ENCODE data around the gene SPATA17.

SPATA17 gene

DNA sequence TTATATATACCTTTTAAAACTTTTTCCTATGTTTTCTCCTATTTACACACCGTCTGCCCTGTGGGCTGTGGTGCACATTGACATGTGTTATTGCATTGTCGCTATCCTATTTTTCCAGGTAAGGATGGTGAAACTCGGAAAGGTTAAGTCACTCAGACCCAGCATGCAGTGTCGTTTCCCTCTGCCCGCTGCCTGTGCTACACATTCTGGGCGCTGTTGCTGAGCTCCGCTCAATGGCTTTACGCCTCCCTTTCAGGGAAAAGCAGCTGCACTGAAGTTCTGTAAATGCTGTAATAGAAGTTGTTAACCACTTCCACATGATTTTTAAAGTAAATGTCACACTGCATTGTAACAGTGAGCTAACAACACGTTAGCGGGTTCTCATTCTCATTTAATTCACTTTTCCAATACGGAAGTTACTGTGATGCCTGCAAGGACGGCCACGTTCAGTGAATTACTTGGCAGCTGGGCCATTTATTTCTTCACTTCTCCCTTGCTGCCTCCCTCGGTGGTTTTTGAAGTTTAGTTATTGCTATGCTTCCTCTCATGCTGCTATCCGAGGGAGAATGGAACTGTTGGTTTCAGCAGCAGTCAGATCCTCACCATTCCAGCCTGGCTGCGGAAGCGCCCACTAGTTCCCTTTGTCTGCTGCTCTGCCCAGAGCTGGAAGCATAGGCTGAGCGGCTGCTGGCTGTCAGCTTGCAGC lies 288.7 kb downstream of the SPATA17 start:
- H3K9me3 ChIP-seq (ENCODE audit: severe bottlenecking) = no peaks in the 10 kb centered on the region
- no peak for DNase-seq
- no peak overlapping the region for H3K4me3 ChIP-seq (ENCODE audit: low read depth, low read length)
- TF ChIP-seq, protein P1, sequence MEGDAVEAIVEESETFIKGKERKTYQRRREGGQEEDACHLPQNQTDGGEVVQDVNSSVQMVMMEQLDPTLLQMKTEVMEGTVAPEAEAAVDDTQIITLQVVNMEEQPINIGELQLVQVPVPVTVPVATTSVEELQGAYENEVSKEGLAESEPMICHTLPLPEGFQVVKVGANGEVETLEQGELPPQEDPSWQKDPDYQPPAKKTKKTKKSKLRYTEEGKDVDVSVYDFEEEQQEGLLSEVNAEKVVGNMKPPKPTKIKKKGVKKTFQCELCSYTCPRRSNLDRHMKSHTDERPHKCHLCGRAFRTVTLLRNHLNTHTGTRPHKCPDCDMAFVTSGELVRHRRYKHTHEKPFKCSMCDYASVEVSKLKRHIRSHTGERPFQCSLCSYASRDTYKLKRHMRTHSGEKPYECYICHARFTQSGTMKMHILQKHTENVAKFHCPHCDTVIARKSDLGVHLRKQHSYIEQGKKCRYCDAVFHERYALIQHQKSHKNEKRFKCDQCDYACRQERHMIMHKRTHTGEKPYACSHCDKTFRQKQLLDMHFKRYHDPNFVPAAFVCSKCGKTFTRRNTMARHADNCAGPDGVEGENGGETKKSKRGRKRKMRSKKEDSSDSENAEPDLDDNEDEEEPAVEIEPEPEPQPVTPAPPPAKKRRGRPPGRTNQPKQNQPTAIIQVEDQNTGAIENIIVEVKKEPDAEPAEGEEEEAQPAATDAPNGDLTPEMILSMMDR (IDR thresholded peaks at IDR 0.05; ENCODE audit: low read depth, low read length) = no peak
- no peaks in the 10 kb centered on the region for H3K27me3 ChIP-seq (ENCODE audit: insufficient read depth, low read depth, severe bottlenecking)
- no peaks in the 10 kb centered on the region for H3K36me3 ChIP-seq
- no peak overlapping the region for H3K27ac ChIP-seq
